Stimulated activated CD8-positive, alpha-beta memory T cell treated with anti-CD3 and anti-CD28 coated beads, Interleukin-15, amount 100 ng/mL, for 48 hours (primary cell): ENCODE measurements around the gene ULBP3.
"Not testable (repeated sequence)": the region's sequence is repeated elsewhere in the genome, so short reads cannot be mapped to it uniquely, and the experiment has no call there.

ENCODE experiments used
- DNase-seq, 2 donors: peaks; one replicate each; pipeline ENCODE4 v3.0.0-alpha.2; 2020; ENCODE audit warnings: low read depth in 2 of 2

ULBP3 gene

GRCh38 chr6:150015281-150016001, 53.5 kb downstream of the ULBP3 start:
- DNase-seq = not testable (repeated sequence)

GRCh38 chr6:150014623-150015280, 54.2 kb downstream of the ULBP3 start:
- DNase-seq = not testable (repeated sequence)

DNA sequence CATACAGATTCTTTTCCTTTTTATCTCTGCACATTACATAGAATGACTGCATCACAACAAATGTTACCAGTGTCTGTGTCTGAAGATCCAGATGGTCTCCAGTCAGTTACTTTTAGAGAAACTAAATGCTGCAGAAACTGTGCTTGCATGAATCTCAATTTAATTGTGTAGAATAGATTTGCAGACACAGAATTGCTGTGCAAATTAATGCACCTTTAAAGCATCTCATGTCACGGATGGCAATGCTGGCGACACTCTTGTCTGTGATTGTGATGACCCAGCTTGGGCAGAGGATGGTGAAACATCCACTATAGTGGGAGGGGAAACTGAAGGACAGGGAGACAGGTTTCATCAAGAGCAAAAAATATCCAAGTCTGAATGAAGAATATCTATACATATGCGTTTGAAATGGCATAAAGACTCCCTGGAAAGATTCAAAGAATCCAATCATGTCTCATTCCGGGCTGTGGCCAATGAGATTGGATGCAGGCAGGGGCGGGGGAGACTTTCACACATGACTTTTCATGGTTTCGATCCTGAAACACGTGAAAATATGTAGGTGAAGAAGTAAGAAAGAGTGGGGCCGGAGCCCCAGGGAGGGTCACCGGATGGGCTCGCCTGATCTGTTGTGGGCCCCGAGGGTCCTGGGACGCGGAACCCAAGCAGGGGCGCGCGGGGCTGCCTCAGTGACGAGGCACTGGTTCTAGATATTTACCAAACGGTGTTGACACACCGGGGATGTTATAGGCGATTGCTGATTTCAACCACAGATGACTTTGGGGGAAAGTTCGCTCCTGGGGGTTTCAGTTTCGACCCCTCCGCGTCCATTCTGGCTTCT, 54.9 kb downstream of the ULBP3 start:
- DNase-seq = not testable (repeated sequence)

DNA sequence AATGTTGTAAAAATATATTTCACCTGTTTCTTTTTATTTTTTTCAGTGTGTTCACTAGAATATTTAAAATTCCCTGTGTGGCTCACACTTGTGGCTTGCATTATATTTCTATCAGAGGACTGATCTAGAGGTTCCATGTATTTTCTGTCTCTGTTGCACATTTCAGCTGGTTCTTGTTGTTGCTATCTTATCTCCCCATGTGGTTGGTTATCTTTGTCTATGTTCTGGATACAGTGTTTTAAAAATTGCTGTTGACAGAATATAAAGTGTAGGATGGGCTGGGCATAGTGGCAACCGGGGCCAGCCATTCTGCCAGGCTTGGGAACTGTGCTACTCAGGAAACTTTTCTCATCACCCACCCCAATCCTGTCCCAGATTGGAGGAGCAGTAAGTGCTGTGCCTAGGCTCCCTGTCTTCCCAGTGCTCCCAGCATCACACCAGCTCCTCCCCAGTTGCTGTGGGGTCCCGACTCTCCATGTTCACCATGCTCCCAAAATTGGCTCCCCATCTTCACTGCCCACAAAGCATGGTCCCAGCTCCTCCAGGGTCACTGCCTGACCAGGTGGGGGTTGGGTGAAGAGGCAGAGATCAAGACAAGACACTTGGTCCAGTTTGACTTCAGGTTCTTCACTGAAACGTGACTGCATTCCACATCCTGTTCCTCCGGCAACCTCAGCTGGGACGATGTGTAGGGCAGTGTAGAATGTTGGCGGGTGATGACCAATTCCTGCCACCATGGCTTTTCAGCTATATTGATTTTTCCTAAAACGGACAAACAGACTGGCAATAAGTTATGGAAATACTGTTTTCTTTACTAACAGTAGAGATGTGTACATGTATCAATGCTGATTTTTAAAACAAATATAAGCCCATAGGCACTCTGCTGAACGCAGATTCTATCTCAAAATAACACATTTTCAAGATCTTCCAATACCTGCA, 55.8 kb downstream of the ULBP3 start:
- not testable (repeated sequence) for DNase-seq
